GM12878 (cell line): ENCODE results near the gene PHACTR1. TPM values are rescaled to one million over a fixed set of nuclear protein-coding genes. Genes with fewer than 3 reads are reported as not detected.

Experiments used
- ATAC-seq: fragments of 200-7000 bp; cut with Tn5 transposase; 3 replicates; pipeline ENCODE4 v1.9.1; 2020; ENCODE audit warnings: mild to moderate bottlenecking, moderate library complexity
- BruUV-seq: library from RNA; stranded (reverse); fragments of 400-500 nt; replicated peaks from 2 replicates; lab custom pipeline; 2021; lab: Mats Ljungman, UMichigan
- CTCF ChIA-PET: fragments of 300-600 bp; sonication (Branson Sonifier 250); formaldehyde crosslinking; extraction: SDS; loops from one replicate; lab custom pipeline; 2021; ENCODE audit warnings: inconsistent platforms; lab: Yijun Ruan, JAX
- POLR2A ChIA-PET: fragments of 350-600 bp; formaldehyde crosslinking; extraction: SDS; loops from one replicate; lab custom pipeline; 2021; ENCODE audit warnings: inconsistent platforms; lab: Charles Lee
- RAD21 ChIA-PET: fragments of 300-600 bp; sonication (Branson Sonifier 250); formaldehyde crosslinking; loops from one replicate; lab custom pipeline; 2023; ENCODE audit warnings: antibody characterized with exemption; ENCODE audit not compliant: unreplicated experiment; lab: Charles Lee
- SMC1A ChIA-PET: fragments of 300-600 bp; sonication (Branson Sonifier 250); formaldehyde crosslinking; loops from one replicate; lab custom pipeline; 2023; ENCODE audit not compliant: unreplicated experiment, uncharacterized antibody; lab: Charles Lee
- DNase-seq: peaks from one replicate; pipeline ENCODE4 v3.0.0-alpha.2; 2011; ENCODE audit warnings: low read depth, low spot score
- FAIRE-seq: peaks from 3 replicates; lab custom pipeline; 2011; peaks lifted over from hg19 to GRCh38; lab: Jason Lieb, UNC
- H2AFZ ChIP-seq: 2 replicates; pipeline ENCODE4 v1.6.0; 2011; ENCODE audit warnings: low read depth, low read length, control low read depth; ENCODE audit not compliant: control insufficient read depth
- H3K27ac ChIP-seq: 2 replicates; pipeline ENCODE4 v1.5.1; 2011; ENCODE audit warnings: control low read depth; ENCODE audit not compliant: control insufficient read depth, insufficient read depth
- H3K27me3 ChIP-seq, 2 experiments: replicated peaks in 1 of 2; 2 replicates each; pipeline versions ENCODE4 v1.6.0 to v1.6.1; 2011; ENCODE audit warnings: low read length in 1 of 2; ENCODE audit not compliant: control insufficient read depth in 2 of 2, insufficient read depth in 2 of 2
- H3K36me3 ChIP-seq, 2 experiments: 2 replicates each; pipeline ENCODE4 v1.5.1; 2011; ENCODE audit warnings: low read length in 1 of 2; ENCODE audit not compliant: control insufficient read depth in 2 of 2, insufficient read depth in 2 of 2
- H3K4me1 ChIP-seq: 2 replicates; pipeline ENCODE4 v1.6.1; 2011; ENCODE audit warnings: mild to moderate bottlenecking, low read length, moderate library complexity, mixed read lengths; ENCODE audit not compliant: control insufficient read depth, insufficient read depth
- H3K4me2 ChIP-seq: 2 replicates; pipeline ENCODE4 v1.6.0; 2011; ENCODE audit warnings: control low read depth; ENCODE audit not compliant: control insufficient read depth, insufficient read depth
- H3K4me3 ChIP-seq: fragments of 200-600 bp; sonication (generic); 2 replicates; pipeline ENCODE4 v1.5.1; 2016
- H3K79me2 ChIP-seq: 2 replicates; pipeline ENCODE4 v1.6.0; 2011; ENCODE audit warnings: low read length; ENCODE audit not compliant: control insufficient read depth, insufficient read depth
- H3K9ac ChIP-seq: 2 replicates; pipeline ENCODE4 v1.8.0; 2011; ENCODE audit warnings: low read length, control low read depth, mixed read lengths; ENCODE audit not compliant: control insufficient read depth, insufficient read depth
- H3K9me3 ChIP-seq: replicated peaks from 3 replicates; pipeline ENCODE4 v1.5.1; 2011; ENCODE audit warnings: mild to moderate bottlenecking, low read length; ENCODE audit not compliant: control insufficient read depth, insufficient read depth
- H4K20me1 ChIP-seq: 2 replicates; pipeline ENCODE4 v1.6.0; 2011; ENCODE audit not compliant: control insufficient read depth, insufficient read depth
- CBX3 ChIP-seq: fragments of 200-600 bp; sonication (generic); IDR thresholded peaks from 2 replicates; pipeline ENCODE4 v1.6.1; 2016; ENCODE audit warnings: low read depth, borderline replicate concordance
- CREM ChIP-seq: IDR thresholded peaks from 2 replicates; pipeline ENCODE4 v1.6.1; 2014; ENCODE audit warnings: antibody characterized with exemption, low read depth
- JUNB ChIP-seq: IDR thresholded peaks from 2 replicates; pipeline ENCODE4 v1.6.1; 2016; ENCODE audit warnings: antibody characterized with exemption, mild to moderate bottlenecking
- KLF5 ChIP-seq: fragments of 450-650 bp; IDR thresholded peaks from 2 replicates; pipeline ENCODE4 v1.6.1; 2014; ENCODE audit warnings: mild to moderate bottlenecking; ENCODE audit not compliant: partially characterized antibody
- NFYA ChIP-seq: IDR thresholded peaks from 2 replicates; pipeline ENCODE4 v1.6.1; 2011; ENCODE audit warnings: low read depth, mild to moderate bottlenecking, low read length, improper control_type of control experiment, borderline replicate concordance
- NKRF ChIP-seq: fragments of 450-650 bp; conservative IDR thresholded peaks from 2 replicates; pipeline ENCODE4 v1.6.1; 2017; ENCODE audit warnings: mild to moderate bottlenecking, moderate library complexity
- PBX3 ChIP-seq: IDR thresholded peaks from 2 replicates; pipeline ENCODE4 v1.6.1; 2011; ENCODE audit warnings: mild to moderate bottlenecking, low read depth, low read length, moderate library complexity; ENCODE audit not compliant: insufficient replicate concordance
- POLR2A ChIP-seq: IDR thresholded peaks from 2 replicates; pipeline ENCODE4 v1.6.1; 2011; ENCODE audit warnings: low read depth, mild to moderate bottlenecking, low read length
- POLR2AphosphoS2 ChIP-seq: IDR thresholded peaks from 2 replicates; pipeline ENCODE4 v1.6.1; 2011; ENCODE audit warnings: low read depth, mild to moderate bottlenecking, low read length, improper control_type of control experiment, moderate library complexity
- RAD51 ChIP-seq: fragments of 450-650 bp; IDR thresholded peaks from 2 replicates; pipeline ENCODE4 v1.6.1; 2016; ENCODE audit warnings: moderate library complexity, mild to moderate bottlenecking, inconsistent platforms
- SMAD5 ChIP-seq: IDR thresholded peaks from 2 replicates; pipeline ENCODE4 v1.6.1; 2016; ENCODE audit warnings: antibody characterized with exemption, low read depth
- USF2 ChIP-seq: IDR thresholded peaks from 2 replicates; pipeline ENCODE4 v1.6.1; 2011; ENCODE audit warnings: low read depth, low read length, improper control_type of control experiment, borderline replicate concordance
- WRNIP1 ChIP-seq: IDR thresholded peaks from 2 replicates; pipeline ENCODE4 v1.6.1; 2011; ENCODE audit warnings: low read depth, low read length, improper control_type of control experiment, borderline replicate concordance
- ZBED1 ChIP-seq: IDR thresholded peaks from 2 replicates; pipeline ENCODE4 v1.6.1; 2016; ENCODE audit warnings: borderline replicate concordance
- ZBTB4 ChIP-seq: fragments of 450-650 bp; formaldehyde crosslinking; IDR thresholded peaks from 2 replicates; pipeline ENCODE4 v1.4.0; 2022; ENCODE audit warnings: mild to moderate bottlenecking, moderate library complexity
- WGBS: methylation state at CpG from one replicate; pipeline ENCODE4 v1.1.6; 2016; ENCODE audit warnings: low lambda C conversion rate; ENCODE audit not compliant: insufficient replicate concordance, insufficient coverage; ENCODE audit errors: missing lambda C conversion rate; 5-methylcytosine and 5-hydroxymethylcytosine counted together
- in situ Hi-C: fragments of 300-500 bp; cut with MboI; formaldehyde crosslinking; loops from 9 replicates; pipeline ENCODE4 v1.14.3; 2018; ENCODE audit warnings: mixed read lengths
- intact Hi-C: fragments of 100-400 bp; cut with micrococcal nuclease; formaldehyde crosslinking; loops from one replicate; pipeline ENCODE4 v1.14.2; 2022; ENCODE audit not compliant: unreplicated experiment
- polyA plus RNA-seq, 11 experiments: library from polyadenylated mRNA; depleted of rRNA in 4 of 11; unstranded in 6 of 11; stranded (reverse) in 5 of 11; fragments of >200 nt; fragmentation: Nextera tagmentation in 4 of 11; fragmentation: Illumina TruSeq in 1 of 11; extraction: Ambion mirVana in 4 of 11; extraction: Trizol in 1 of 11; gene quantifications; 1 replicate in 1 of 11; 2 replicates in 10 of 11; pipeline versions ENCODE4 v1.2.1 to v1.2.3, GENCODE V29; 2011 to 2016; ENCODE audit warnings: inconsistent platforms in 2 of 11, missing spikeins in 2 of 11, low read depth in 1 of 11
- total RNA-seq, 4 experiments: library from RNA; depleted of rRNA in 3 of 4; stranded (reverse); fragments of >200 nt in 3 of 4; fragmentation: Illumina TruSeq in 1 of 4; extraction: Trizol in 1 of 4; gene quantifications; 2 replicates each; pipeline versions ENCODE4 v1.2.1 to v1.2.3, GENCODE V29; 2013 to 2021

PHACTR1 gene
- total and polyA plus RNA-seq, 10 of the 15 experiments (the other 5 are each of a cell fraction or from before 2014, with no cell fraction given) = 34.2 to 94.6 (median 62.3) TPM

- H3K27me3 ChIP-seq = peaks cover 0 to 8% of the 10 kb centered on the region in 2 experiments; a peak in 3 of 4 replicates
- H3K27ac ChIP-seq = no peak overlapping the region
- intact Hi-C loops (no loop called here), in situ Hi-C loops (no loop called here)
- no peaks in the 10 kb centered on the region for H4K20me1 ChIP-seq
- ChIA-PET POLR2A (no interaction called here), SMC1A (no interaction called here), CTCF (no interaction called here), RAD21 (no interaction called here)
- no peaks in the 10 kb centered on the region for H3K9me3 ChIP-seq
- WGBS = 19% methylated on average over 1 of the region's 1 CpG
- H3K4me3 ChIP-seq = no peak overlapping the region
- no peak overlapping the region for H3K9ac ChIP-seq
- no TSS peak for BruUV-seq
- H3K4me1 ChIP-seq = no peaks in the 10 kb centered on the region
- no peaks in the 10 kb centered on the region for H3K36me3 ChIP-seq
- H2AFZ ChIP-seq = no peak overlapping the region
- DNase-seq = no peak
- no peaks in the 10 kb centered on the region for H3K79me2 ChIP-seq
- no peak overlapping the region for H3K4me2 ChIP-seq
- ATAC-seq = no peak
- no peak for FAIRE-seq
- TF ChIP-seq USF2 (no peak), JUNB (no peak), WRNIP1 (no peak), RAD51 (no peak), SMAD5 (no peak), NKRF (no peak), NFYA (no peak), POLR2A (no peak), ZBTB4 (CRISPR knock-in tag) (no peak), PBX3 (no peak), CBX3 (no peak), POLR2AphosphoS2 (no peak), CREM (no peak), KLF5 (no peak), ZBED1 (no peak)
These were observed 342.5 kb downstream of the PHACTR1 start for GRCh38 chr6:13059026-13059425.
